SKM-1 treated with dmso at 0.1 percent for 144 hours (cell line): ENCODE results near the gene INKA2.

Experiments
- DNase-seq: peaks from one replicate; lab custom pipeline; 2025; ENCODE audit not compliant: unreplicated experiment; lab: John Stamatoyannopoulos, UW

INKA2 gene

GRCh38 chr1:111733183-111733991 is 5.8 kb downstream of the INKA2 start:
- peak; percentile 98 for DNase-seq

DNA sequence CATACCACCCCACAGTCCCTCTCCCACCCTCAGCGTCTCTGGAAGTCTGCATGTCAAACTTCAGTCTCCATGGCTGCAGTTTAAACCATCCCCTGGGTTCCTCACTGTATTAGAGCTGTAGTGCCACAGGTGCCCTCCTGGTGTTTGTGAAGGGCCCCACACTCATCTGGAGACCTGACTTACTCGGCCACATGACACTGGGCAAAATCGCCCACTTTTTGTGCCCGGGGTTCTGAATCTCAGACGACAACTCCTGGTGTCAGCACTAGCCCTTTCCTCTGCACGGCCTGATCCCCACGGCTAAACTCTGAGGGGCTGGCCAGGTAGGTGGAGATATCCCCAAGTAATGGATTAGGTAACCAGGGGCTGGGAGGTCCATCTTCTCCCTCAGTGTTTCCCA is 6.5 kb downstream of the INKA2 start:
- DNase-seq, result no peak

GRCh38 chr1:111731956-111732355 is 7.2 kb downstream of the INKA2 start:
- DNase-seq, result no peak

- no peak for DNase-seq
These were observed 8.5 kb downstream of the INKA2 start for GRCh38 chr1:111730706-111731105.

- no peak for DNase-seq
These were observed 9.1 kb downstream of the INKA2 start for GRCh38 chr1:111729946-111730681.

DNA sequence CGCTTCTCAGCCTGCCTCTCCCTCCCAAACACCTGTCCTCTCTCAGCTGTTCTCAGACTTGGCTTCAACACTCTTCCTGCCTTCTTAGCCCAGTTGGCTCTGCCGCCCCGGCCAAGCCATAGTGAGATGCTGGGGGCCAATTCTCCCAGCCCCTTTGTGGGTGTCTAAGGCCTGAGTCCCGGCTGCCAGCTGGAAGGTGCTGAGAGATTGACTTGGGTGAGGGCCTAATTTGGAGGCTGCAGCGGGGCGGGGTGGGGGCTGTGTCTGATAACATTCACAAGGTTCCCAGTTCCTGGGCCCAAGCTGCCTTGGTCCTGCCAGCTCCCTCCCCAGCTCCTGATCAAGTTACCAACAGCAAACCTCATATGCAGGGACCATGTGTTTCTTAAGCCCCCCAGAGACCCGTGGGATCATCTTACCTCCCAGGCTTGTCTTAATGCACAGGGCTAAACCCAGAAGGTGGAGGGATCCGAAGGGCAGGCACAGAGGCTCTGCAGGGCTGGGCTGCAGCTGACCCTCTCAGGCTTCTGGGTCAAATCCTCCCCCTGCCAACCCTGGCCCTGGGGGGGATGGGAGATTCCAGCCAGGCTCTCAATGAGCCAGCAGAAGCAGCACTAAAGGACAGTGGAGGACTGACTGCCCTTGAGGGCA is 9.8 kb downstream of the INKA2 start:
- no peak for DNase-seq

DNA sequence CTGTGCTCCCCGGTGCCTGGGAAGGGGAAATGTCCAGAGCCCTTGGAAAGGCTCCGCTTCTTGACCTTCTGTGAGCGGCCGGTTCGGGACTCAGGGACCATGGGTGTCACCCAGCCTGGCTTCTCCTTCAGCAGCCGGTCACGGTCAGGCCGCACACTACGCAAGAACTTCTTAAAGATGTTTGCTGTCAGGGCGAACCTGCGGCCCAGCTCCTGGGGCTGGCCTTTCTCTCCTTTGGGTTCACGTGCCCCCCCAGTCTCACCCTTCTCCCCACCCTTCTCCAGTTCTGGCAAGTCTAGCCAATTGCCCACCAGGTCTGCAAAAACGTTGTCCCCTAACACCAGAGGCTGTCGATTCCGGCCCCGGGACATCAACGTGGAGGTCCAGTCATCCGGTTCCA is 12.1 kb downstream of the INKA2 start:
- no peak for DNase-seq

DNA sequence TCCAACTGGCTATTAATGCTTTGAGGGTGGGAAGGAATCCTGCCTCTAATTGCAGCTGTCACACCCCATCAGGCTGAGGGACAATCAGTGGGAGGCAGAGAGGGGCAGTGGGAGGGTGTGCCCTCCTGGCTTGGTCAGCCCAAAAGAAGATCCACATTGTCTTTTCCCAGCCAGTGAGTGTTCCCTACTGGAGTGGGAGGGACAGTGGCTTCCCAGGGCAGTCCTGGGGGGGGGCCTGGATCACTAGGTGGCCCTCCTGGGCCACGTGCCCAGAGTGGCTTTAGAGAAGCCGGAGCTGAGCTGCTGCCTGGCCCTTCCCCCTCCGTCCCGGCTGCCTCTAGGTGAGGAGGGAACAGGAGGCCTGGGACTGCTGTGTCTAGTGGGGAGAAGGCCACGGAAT is 14.0 kb downstream of the INKA2 start:
- no peak for DNase-seq

- DNase-seq, result no peak
These were observed 15.3 kb downstream of the INKA2 start for GRCh38 chr1:111723871-111724270.

GRCh38 chr1:111723091-111723806 is 15.9 kb downstream of the INKA2 start:
- DNase-seq, result no peak

- no peak for DNase-seq
These were observed 18.0 kb downstream of the INKA2 start for GRCh38 chr1:111720977-111721786.

DNA sequence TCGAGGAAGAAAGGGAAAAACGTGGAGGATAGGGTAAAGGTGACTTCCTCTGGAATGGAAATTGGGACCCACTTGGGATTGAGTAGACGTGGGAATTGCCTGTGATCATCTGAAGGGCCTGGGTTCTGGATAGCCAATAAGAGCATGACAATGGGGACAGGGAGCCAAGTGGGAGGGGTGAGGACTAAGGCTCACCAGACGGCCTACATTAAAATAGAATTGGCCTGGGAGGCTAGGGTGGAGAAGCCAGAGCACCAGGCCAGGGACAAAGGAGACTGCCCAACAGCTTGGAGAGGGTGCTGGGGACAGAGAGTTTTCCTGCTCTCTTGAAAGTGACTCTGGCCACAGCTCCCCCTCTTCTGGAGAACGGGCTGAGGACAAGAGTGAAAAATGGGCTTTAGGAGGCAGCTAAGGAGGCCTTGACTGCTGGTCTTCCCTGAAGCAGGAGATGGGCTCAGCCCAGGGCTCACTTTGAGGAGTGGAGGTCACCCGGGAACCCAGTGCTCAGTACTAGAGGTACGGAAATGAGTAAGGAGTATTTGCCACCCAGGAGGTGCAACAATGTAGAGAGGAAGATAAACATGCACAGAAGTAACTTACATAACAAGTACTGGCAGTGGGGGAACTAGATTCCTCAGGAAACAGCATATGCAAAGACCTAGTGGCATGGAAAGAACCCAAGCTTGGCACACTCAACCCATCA is 18.8 kb downstream of the INKA2 start:
- no peak for DNase-seq

DNA sequence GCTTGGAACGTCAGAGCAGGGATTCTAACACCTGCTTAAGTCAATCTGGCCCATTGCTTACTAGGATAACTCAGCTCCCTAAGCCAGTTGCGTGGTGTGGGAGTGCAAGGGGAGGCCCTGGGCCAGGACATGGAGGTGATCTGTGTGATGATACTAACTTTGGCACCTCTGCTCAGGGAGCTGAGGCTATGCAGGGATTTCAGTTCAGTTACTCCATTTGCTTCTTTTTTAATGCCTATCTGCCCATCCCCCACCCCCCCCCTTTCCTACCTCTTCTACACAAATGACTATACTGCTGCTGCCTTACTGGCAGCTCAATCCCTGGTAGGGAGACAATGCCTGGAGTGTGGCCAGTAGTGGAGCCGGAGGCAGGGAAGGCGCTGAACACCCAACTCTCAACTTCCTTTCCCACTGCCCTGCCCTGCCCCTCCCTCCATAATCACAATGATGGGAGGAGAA is 19.5 kb downstream of the INKA2 start:
- no peak for DNase-seq

DNA sequence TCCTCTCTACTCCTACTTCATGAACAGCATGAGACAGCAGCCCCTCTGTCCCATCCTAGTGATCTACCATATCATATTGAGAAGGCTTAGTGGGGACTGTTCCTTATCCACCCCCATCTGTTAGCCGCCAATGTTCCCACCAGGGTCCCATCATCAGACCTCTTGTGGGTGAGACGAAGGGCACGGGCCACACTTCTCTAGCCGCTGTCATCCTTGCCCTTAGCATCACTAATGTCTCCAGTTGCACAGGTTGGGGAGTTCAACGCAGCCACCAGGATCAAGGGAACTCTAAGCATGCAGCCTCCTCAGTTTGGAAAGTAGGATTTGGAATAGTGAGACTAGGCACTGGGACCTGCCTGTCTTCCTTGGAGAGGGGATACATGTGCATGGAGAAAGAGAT is 20.1 kb downstream of the INKA2 start:
- DNase-seq, result no peak

DNA sequence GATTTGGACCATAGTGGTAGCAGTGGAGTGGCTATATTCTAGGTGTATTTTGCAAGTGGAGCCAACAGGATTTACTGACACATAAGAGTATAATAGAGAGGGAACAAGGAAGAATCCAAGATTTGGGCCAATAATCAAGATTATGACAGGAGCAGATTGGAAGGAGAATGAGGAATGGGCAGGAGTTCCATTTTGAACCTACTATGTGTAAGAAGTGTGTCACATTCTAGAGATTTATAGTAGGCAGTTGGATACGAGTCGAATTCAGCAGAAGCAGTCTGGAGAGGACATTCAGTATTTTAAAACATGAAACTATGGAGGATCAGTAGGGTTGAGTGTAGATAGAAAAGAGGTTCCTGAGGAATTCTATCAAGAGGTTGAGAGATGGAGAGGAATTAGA is 21.7 kb downstream of the INKA2 start:
- no peak for DNase-seq

- DNase-seq, result no peak
These were observed 22.9 kb downstream of the INKA2 start for GRCh38 chr1:111716333-111716732.

DNA sequence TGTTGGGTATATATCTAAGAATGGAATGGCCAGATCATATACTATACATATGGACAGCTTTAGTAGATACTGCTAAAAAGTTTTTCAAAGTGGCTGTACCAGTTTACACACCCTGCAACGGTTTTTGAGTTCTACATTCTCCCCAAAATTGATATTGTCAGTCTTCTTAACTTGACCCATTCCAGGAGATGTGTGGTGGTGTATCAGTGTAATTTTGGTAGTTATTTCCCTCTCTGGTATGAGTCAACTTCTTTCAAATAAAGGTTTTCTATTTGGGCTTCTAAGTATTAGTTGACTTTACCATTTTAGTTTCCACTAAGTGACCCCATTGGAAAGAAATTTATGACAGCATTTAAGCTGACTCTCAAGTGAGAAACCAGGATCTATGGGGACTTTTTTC is 29.2 kb downstream of the INKA2 start:
- no peak for DNase-seq

- no peak for DNase-seq
These were observed 31.3 kb downstream of the INKA2 start for GRCh38 chr1:111707906-111708305.

DNA sequence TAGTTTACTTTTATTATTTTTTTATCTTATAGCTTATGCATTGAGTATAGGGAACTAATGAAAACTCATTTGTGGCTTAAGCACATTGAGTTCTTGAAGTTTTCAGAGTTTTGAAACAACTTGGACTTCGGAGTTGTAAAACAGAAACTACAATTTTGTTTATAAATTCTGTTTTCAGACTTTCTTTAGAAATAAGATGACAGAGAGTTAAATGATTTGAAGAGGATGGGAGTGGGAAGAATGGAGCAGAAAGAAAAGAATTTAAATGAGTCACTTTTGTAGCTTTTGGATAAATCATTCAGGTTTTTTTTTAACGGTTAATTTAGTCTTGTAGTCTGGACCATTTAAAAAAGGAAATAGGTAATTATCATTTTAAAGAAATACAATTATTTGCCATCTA is 32.3 kb downstream of the INKA2 start:
- DNase-seq, result no peak

DNA sequence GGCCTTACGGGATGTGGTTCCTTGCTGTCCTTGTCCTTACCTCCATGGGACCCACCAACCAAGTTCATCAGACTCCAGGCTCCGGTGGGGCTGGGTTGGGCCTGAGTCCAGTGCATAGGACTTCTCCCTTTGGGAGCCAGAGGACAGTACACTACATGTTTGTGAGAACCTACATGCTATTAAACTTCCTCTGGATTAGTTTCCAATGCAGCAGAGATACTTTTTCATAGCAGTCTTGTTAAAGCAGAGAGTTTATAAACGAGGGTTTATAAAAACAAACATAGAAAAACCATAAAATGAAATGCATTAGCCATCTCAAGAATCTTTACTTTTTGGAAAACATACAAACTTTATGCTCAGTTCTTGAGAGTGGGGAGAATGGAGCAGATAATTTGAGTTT is 33.4 kb downstream of the INKA2 start:
- no peak for DNase-seq
